ENCODE results near the gene ZNF276. TPM values are rescaled to one million over a fixed set of nuclear protein-coding genes. Genes with fewer than 3 reads are reported as not detected.

ZNF276 gene
- total RNA-seq, 1 experiment from 2014 or later, result 30.6 TPM

GRCh38 chr16:89707695-89708094, 13.6 kb upstream of the ZNF276 start:
- CTCF ChIA-PET, result interaction anchor here (1.2 kb wide), 1 partner anchor 21 kb away, joined by 7 read pairs; the partner anchor contains the start of gene CDK10
- intact Hi-C loops (cut with micrococcal nuclease; ENCODE audit: unreplicated experiment), result no loop called here
- no peaks in the 10 kb centered on the region for H3K27me3 Mint-ChIP-seq (ENCODE audit: unreplicated experiment)
- no TSS peak for BruUV-seq (replicated peaks)
- no peaks in the 10 kb centered on the region for H3K9me3 Mint-ChIP-seq (ENCODE audit: low read depth, unreplicated experiment)
- no peak overlapping the region for H3K4me3 Mint-ChIP-seq (ENCODE audit: low read depth, unreplicated experiment)
- H3K27ac Mint-ChIP-seq (ENCODE audit: unreplicated experiment), result no peak overlapping the region
- H3K36me3 Mint-ChIP-seq (ENCODE audit: insufficient read depth, unreplicated experiment), result peaks cover 59% of the 10 kb centered on the region
- H3K4me1 Mint-ChIP-seq (ENCODE audit: low read depth, unreplicated experiment), result no peaks in the 10 kb centered on the region
- DNase-seq, result no peak
- TF ChIP-seq CTCF (IDR thresholded peaks at IDR 0.05; ENCODE audit: unreplicated experiment), result no peak

GRCh38 chr16:89708481-89708931, 12.8 kb upstream of the ZNF276 start:
- Mint-ChIP-seq H3K27ac (ENCODE audit: unreplicated experiment) (no peak overlapping the region), H3K4me3 (ENCODE audit: low read depth, unreplicated experiment) (no peak overlapping the region), H3K27me3 (ENCODE audit: unreplicated experiment) (no peaks in the 10 kb centered on the region), H3K4me1 (ENCODE audit: low read depth, unreplicated experiment) (no peaks in the 10 kb centered on the region), H3K9me3 (ENCODE audit: low read depth, unreplicated experiment) (no peaks in the 10 kb centered on the region), H3K36me3 (ENCODE audit: insufficient read depth, unreplicated experiment) (peaks cover 61% of the 10 kb centered on the region)
- BruUV-seq (replicated peaks), result no TSS peak
- intact Hi-C loops (cut with micrococcal nuclease; ENCODE audit: unreplicated experiment), result no loop called here
- no peak for TF ChIP-seq CTCF (IDR thresholded peaks at IDR 0.05; ENCODE audit: unreplicated experiment)
- no peak for DNase-seq
- CTCF ChIA-PET, result interaction anchor here (0.6 to 0.7 kb wide), 2 partner anchors 133 to 732 kb away, joined by 3 to 6 read pairs; partner anchors contain the start of gene CPNE7

GRCh38 chr16:89709166-89709565, 12.2 kb upstream of the ZNF276 start:
- no peak overlapping the region for H3K27ac Mint-ChIP-seq (ENCODE audit: unreplicated experiment)
- TF ChIP-seq CTCF (IDR thresholded peaks at IDR 0.05; ENCODE audit: unreplicated experiment), result no peak
- intact Hi-C loops (cut with micrococcal nuclease; ENCODE audit: unreplicated experiment), result no loop called here
- no peak for DNase-seq
- no peak overlapping the region for H3K4me3 Mint-ChIP-seq (ENCODE audit: low read depth, unreplicated experiment)
- H3K36me3 Mint-ChIP-seq (ENCODE audit: insufficient read depth, unreplicated experiment), result peaks cover 62% of the 10 kb centered on the region
- no peaks in the 10 kb centered on the region for H3K4me1 Mint-ChIP-seq (ENCODE audit: low read depth, unreplicated experiment)
- no peaks in the 10 kb centered on the region for H3K9me3 Mint-ChIP-seq (ENCODE audit: low read depth, unreplicated experiment)
- CTCF ChIA-PET, result interaction anchor here (1.4 kb wide), 1 partner anchor 8 kb away, joined by 5 read pairs; the partner anchor contains the start of gene SPATA2L
- no peaks in the 10 kb centered on the region for H3K27me3 Mint-ChIP-seq (ENCODE audit: unreplicated experiment)
- BruUV-seq (replicated peaks), result no TSS peak

- no peak for TF ChIP-seq CTCF (IDR thresholded peaks at IDR 0.05; ENCODE audit: unreplicated experiment)
- no TSS peak for BruUV-seq (replicated peaks)
- Mint-ChIP-seq H3K9me3 (ENCODE audit: low read depth, unreplicated experiment) (no peaks in the 10 kb centered on the region), H3K27me3 (ENCODE audit: unreplicated experiment) (no peaks in the 10 kb centered on the region), H3K4me1 (ENCODE audit: low read depth, unreplicated experiment) (no peaks in the 10 kb centered on the region), H3K4me3 (ENCODE audit: low read depth, unreplicated experiment) (no peak overlapping the region), H3K36me3 (ENCODE audit: insufficient read depth, unreplicated experiment) (peaks cover 66% of the 10 kb centered on the region), H3K27ac (ENCODE audit: unreplicated experiment) (no peak overlapping the region)
- CTCF ChIA-PET, result interaction anchor here (1.3 to 1.4 kb wide), 2 partner anchors 9 to 15 kb away, joined by 3 to 5 read pairs; partner anchors contain the start of gene SPATA2L
- intact Hi-C loops (cut with micrococcal nuclease; ENCODE audit: unreplicated experiment), result no loop called here
- no peak for DNase-seq
These were observed 11.5 kb upstream of the ZNF276 start for GRCh38 chr16:89709716-89710432.

Data from Calu3 (cell line).